Measurements from ENCODE around the gene F12.

The F12 gene

DNA sequence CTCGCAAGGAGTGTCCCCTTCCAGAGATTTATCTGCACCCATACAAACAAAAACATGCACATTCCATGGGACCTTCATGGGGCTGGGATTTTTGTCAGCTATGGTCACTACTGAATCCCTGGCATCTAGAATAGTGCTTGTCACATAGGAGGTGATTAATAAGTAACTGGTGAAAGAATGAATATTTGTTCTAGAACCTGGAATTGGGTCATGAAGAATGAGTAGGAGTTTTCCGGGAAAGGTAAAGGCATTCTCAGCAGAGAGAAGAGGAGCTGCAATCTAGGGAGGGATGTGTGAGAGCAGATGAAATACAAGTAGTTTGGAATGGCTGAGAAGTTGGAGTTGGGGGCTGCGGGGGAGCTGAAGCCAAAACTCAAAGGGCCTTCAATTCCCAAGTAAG lies 55.1 kb downstream of the F12 start:
- no peak for DNase-seq

DNA sequence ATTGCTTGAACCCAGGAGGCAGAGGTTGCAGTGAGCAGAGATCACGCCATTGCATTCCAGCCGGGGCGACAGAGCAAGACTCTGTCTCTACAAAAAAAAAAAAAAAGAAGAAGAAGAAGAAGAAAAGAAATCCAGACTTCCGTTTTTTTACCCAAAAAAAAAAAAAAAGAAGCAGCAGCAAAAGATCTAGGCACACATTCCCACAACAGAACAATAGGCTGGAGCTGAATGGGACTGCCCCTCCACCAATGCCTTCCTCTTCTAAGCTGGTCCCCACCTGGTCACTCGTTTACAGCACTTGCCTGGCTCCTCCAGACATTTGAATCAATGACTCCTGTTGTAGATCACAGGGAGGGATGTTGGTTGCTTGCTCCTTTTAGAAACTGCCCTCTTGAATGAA lies 56.3 kb downstream of the F12 start:
- no peak for DNase-seq

Data from activated CD4-positive, alpha-beta T cell treated with anti-CD3 and anti-CD28 coated beads, Interleukin-2, amount 50 U/mL, for 48 hours (primary cell).